Renal cortex interstitium (tissue), 11 donors: ENCODE results near the gene LAMA5. TPM values are rescaled to one million over a fixed set of nuclear protein-coding genes. Genes with fewer than 3 reads are reported as not detected.

Experiments
- DNase-seq, 11 donors: peaks; one replicate each; pipeline ENCODE4 v3.0.0-alpha.2; 2013; ENCODE audit warnings: low read depth in 9 of 11, low spot score in 4 of 11; ENCODE audit errors: extremely low read depth in 1 of 11
- polyA plus RNA-seq, 3 donors: library from polyadenylated mRNA; unstranded; fragments of 120-200 nt; gene quantifications; one replicate each; pipeline ENCODE4 v1.2.1, GENCODE V29; 2013; ENCODE audit not compliant: insufficient read length in 3 of 3

LAMA5 gene
- polyA plus RNA-seq, 3 donors: 101 to 184 (median 167) TPM

GRCh38 chr20:62393830-62394229, 26.7 kb upstream of the LAMA5 start:
- no peak for DNase-seq

DNA sequence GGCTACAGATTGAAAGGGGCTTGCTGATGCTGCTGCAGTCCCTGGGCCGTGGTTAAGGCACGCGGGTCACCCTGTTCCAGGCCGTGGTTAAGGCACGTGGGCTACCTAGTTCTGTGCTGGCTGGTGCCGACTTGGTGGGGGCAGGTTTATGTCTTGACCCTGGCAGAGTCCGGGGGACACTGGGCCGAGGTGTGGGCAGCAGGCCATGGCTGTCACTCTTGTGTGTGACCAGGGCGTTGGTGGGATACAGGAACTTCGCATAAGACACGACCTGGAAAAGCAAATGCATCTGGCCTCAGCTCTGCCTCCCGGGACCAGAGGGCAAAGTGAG, 26.2 kb upstream of the LAMA5 start:
- no peak for DNase-seq

- no peak for DNase-seq
Measured at GRCh38 chr20:62392621-62393334, 25.7 kb upstream of the LAMA5 start.

GRCh38 chr20:62392077-62392418, 24.9 kb upstream of the LAMA5 start:
- no peak for DNase-seq

- no peak for DNase-seq
Measured at GRCh38 chr20:62391165-62392076, 24.3 kb upstream of the LAMA5 start.

- no peak for DNase-seq
Measured at GRCh38 chr20:62390317-62391164, 23.4 kb upstream of the LAMA5 start.

DNA sequence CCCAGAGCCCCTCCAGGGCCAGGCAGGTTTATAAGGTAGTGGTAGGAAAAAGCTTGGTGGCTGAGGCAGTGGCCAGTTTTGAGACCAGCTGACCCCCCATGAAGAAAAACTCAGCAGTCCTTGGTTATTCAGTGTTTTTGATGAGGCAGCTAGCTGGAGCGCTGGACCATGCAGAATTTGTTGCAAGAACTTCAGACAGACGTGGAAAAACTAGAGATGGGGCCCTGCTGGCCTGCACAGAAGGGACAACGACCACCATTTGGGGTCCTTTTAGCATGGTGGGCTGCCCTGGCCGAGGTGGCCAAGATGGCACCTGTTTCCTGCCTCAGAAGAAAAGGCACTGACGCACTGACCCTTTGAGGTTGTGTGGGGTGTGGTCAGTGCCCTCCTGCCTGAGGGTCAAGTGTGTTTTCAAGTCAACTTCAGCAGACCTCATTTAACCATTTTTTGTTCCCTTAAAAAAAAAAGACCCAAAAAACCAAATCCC, 22.5 kb upstream of the LAMA5 start:
- DNase-seq: no peak

GRCh38 chr20:62388839-62389600, 21.9 kb upstream of the LAMA5 start:
- DNase-seq: no peak

DNA sequence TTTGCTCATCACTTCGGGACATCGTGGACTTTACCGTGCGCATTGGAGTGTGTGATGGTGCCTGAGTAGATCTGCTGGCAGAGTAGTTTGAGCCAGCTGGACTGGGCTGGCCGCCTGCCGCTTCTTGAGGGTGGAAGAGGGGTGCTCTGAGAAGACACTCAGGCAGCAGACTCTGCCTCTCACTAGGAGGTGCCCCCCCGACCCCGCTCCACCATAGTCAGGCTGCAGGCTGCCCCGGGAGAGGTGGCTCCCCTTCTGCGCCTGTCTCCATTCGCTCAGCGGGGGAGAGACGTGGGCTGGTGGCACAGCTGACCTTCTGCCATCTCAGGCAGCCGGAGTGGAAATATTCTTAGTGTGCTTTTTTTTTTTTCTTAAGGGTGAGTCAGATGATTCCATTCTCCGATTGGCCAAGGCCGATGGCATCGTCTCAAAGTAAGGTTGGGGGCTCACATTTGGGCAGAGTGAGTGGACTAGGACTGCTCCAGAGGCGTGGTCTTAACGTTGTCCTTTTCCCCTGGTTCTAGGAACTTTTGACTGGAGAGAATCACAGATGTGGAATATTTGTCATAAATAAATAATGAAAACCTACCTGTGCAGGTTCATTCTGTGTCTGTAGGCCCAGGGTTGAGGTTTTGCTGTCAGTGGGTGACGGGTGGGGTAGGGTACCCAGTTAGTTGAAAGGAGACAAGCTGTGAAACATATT, 21.0 kb upstream of the LAMA5 start:
- no peak for DNase-seq

DNA sequence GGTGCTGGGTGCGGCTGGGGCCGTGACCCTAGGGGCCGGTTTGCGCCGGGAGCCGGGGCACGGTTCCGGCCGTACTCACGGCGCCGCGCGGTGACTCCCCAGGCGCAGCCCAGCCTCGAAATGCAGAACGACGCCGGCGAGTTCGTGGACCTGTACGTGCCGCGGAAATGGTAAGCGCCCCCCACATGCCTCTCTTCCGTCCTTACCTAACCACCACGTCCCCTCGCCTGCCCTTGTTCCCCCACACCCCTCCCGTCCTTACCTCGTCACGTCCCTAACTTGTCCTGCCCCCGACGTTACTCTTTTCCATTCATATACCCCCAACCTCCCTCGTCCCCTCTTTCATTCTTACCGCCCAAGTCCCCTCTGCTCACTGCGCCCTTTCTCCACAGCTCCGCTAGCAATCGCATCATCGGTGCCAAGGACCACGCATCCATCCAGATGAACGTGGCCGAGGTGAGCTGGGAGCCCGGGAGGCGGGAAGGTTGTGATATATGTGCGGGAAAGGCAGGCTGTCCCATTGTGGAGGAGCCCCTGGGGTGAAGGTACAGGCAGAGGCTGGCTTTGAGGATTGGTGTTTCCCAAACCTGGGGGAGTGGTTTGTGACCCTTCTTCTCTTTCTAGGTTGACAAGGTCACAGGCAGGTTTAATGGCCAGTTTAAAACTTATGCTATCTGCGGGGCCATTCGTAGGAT, 20.3 kb upstream of the LAMA5 start:
- DNase-seq: no peak

GRCh38 chr20:62386383-62387218, 19.5 kb upstream of the LAMA5 start, which contains the start of gene RPS21:
Gene RPS21, plus strand, starts transcription at chr20:62387103. Its CDS starts 236 bp downstream, at chr20:62387339.
- DNase-seq: peak; percentile 71 to 91 (median 90)

- DNase-seq: peak in 2 of 11 donors; percentile 61 to 74
Measured at GRCh38 chr20:62382306-62383198, 15.4 kb upstream of the LAMA5 start.

DNA sequence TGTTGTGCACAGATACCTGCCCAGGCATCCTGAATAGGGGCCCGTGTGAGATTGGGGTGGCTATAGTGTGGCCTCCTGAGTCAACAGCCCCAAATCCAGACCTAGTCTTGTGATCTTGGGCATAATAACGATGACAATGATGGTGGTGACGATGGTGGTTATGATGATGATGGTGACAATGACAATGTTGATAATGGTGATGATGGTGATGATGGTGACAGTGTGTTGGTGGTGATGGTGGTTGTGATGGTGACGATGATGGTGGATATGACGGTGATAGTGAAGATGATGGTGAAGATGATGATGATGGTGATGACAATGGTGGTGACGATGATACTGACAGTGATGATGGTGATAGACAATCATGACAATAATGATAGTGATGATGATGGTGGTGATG, 14.7 kb upstream of the LAMA5 start:
- no peak for DNase-seq

GRCh38 chr20:62381202-62381797, 14.2 kb upstream of the LAMA5 start:
- DNase-seq: no peak

DNA sequence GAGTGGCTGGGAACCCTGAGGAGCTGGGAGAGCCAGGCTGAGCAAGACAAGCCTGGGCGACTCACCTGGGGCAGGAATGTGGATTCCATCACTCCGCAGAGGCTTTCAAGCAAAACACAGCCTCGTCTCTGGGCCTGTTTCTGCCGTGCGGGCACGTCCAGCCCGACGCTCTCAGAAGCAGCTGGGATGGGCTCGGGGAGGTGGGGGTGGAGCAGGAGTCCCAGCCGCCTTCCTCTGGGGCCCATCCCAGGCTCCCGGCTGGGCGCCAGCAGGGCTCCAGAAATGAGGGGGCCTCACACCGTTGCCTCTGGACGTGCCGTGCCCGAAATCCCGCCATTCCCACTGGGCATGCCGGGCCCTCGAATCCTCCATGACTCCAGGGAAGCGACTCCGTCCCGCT, 11.1 kb upstream of the LAMA5 start:
- no peak for DNase-seq
